Kidney epithelial cell (primary cell): ENCODE data around the gene NR1H2. TPM values are rescaled to one million over a fixed set of nuclear protein-coding genes. Genes with fewer than 3 reads are reported as not detected.
"Not testable (repeated sequence)": the region's sequence is repeated elsewhere in the genome, so short reads cannot be mapped to it uniquely, and the experiment has no call there.

Experiments used
- DNase-seq: peaks from one replicate; pipeline ENCODE4 v3.0.0-alpha.2; 2010; ENCODE audit warnings: low read depth
- H3K27me3 ChIP-seq: 2 replicates; pipeline ENCODE4 v1.6.0; 2011; ENCODE audit warnings: low read length; ENCODE audit not compliant: control insufficient read depth, insufficient read depth
- H3K36me3 ChIP-seq: 2 replicates; pipeline ENCODE4 v1.5.1; 2011; ENCODE audit warnings: low read length; ENCODE audit not compliant: control insufficient read depth, insufficient read depth
- H3K4me3 ChIP-seq: 2 replicates; pipeline ENCODE4 v1.5.1; 2011; ENCODE audit warnings: low read depth, mild to moderate bottlenecking, control low read depth, low read length
- total RNA-seq: library from RNA; depleted of rRNA; stranded (reverse); fragments of >200 nt; gene quantifications from 2 replicates; pipeline ENCODE4 v1.2.3, GENCODE V29; 2015
- TF ChIP-seq, protein P1 (sequence below): IDR thresholded peaks from 2 replicates; pipeline ENCODE4 v1.5.1; 2011; ENCODE audit warnings: mild to moderate bottlenecking, moderate library complexity, low read length, control low read depth, inconsistent platforms; ENCODE audit not compliant: insufficient read depth, poor library complexity, severe bottlenecking

NR1H2 gene
- total RNA-seq, 1 donor from 2014 or later, result 86.5 TPM

DNA sequence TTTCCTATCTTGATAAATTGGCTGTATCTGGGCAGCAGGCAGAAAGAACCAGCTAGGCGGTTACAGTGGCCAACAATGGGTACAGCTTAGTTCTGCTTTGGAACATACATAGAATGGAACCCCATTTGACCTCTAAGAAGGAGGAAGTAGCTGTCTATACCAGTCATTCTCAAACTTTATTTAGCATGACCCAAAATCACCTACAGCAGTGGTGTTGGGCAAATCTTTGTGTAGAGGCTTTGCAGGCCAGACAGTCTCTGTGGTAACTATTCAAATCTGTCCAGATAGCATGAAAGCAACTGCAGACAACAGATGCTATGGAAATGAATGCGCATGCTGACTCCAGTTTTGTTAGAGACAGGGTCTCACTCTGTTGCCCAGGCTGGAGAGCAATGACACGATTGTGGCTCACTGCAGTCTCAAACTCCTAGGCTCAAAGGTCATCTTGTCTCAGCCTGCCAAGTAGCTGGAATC, 35.1 kb upstream of the NR1H2 start:
- TF ChIP-seq, protein P1, sequence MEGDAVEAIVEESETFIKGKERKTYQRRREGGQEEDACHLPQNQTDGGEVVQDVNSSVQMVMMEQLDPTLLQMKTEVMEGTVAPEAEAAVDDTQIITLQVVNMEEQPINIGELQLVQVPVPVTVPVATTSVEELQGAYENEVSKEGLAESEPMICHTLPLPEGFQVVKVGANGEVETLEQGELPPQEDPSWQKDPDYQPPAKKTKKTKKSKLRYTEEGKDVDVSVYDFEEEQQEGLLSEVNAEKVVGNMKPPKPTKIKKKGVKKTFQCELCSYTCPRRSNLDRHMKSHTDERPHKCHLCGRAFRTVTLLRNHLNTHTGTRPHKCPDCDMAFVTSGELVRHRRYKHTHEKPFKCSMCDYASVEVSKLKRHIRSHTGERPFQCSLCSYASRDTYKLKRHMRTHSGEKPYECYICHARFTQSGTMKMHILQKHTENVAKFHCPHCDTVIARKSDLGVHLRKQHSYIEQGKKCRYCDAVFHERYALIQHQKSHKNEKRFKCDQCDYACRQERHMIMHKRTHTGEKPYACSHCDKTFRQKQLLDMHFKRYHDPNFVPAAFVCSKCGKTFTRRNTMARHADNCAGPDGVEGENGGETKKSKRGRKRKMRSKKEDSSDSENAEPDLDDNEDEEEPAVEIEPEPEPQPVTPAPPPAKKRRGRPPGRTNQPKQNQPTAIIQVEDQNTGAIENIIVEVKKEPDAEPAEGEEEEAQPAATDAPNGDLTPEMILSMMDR, result no peak
- H3K36me3 ChIP-seq, result no peaks in the 10 kb centered on the region
- H3K4me3 ChIP-seq, result no peak overlapping the region
- no peak for DNase-seq
- H3K27me3 ChIP-seq, result no peaks in the 10 kb centered on the region

DNA sequence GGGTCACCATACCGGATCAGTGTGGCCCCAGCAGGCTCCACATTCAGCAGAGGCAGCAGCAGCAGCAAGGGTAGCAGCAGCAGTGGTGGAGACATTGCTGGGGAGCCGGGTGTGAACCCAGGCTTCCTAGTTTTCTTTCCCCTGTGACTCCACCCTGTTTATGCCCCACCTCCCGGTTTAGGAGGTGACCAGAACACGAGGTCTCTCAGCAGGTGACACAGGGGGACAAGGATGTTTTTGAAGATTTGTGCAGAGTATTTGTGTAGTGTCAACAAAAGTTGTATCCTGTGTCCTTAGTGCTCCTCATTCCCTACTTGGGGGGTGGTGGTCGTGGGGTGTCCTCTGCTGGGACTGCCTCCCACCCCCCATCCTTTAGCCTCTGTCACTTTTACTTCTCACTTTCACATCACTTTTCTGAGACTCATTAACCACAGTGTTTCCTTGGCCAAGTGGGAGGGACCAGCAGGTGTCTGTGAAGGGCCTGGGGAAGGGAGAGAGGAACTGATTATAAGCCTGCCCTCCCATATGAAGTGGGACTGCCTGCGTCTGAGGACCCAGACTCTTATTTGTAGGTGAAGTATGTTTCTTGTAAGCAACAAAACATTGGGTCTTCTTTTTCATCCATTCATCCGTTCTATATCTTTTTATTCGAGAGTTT, 31.5 kb upstream of the NR1H2 start:
- Histone ChIP-seq H3K36me3 (no peaks in the 10 kb centered on the region), H3K27me3 (no peaks in the 10 kb centered on the region), H3K4me3 (no peak overlapping the region)
- DNase-seq, result no peak
- TF ChIP-seq, protein P1, result no peak

DNA sequence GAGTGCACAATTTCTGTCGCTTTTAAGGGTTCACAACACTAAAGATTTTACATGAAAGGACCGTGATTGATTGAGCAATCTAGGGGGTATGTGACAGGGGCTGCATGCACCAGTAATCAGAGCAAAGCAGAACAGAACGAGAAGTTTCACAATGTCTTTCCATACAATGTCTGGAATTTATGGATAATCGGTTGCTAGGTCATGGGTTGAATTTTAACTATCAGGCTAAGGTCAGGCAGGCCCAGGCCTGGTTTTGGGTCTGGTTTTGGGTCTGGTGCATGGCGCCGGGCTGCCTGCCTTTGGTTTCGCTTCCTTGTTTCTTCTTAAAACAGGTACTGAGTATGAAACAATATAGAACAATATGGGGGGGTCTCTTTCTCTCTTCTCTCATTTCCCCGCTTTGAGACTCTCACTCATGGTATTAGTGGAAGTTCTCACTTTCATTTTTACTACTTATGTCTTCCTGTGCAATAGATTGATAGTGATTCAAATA, 29.1 kb upstream of the NR1H2 start:
- H3K4me3 ChIP-seq, DNase-seq, H3K27me3 ChIP-seq, H3K36me3 ChIP-seq: not testable (repeated sequence)

DNA sequence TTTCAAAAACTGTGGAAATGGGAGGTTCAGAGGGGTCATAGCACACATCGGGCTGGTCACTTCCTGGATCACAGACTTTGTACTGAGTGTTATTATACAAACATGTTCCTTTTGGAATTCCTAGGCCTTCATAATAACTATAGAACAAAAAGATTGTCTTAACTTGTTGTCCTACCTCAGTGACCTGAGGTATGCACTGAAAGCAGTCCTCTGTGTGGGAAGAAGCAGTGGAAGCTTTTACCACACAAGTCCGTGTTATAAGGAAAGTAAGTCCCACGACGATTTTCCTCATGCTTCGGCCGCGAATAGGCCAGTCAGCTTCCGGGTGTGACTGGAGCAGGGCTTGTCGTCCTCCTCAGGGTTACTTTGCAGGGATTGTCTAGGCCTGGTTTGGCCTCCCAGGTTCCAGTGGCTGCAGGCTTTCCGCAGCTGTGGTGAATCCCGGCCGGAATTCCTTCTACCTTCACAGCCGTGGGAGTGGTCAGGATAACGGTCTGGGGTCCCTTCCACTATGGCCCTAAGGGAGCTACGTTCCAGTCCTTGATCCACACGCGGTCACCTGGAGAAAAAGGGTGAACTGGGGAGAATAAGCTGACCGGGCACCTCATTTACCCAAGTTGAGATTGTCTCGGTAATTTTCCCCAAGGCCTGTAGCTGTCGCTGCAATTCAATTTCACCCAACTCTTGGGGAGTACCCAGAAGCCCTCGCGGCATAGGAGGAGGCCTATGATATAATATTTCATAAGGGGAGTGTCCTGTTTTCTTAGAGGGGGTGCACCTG, 26.8 kb upstream of the NR1H2 start:
- DNase-seq, result no peak
- TF ChIP-seq, protein P1, result no peak
- Histone ChIP-seq H3K36me3 (no peaks in the 10 kb centered on the region), H3K27me3 (no peaks in the 10 kb centered on the region), H3K4me3 (no peak overlapping the region)

DNA sequence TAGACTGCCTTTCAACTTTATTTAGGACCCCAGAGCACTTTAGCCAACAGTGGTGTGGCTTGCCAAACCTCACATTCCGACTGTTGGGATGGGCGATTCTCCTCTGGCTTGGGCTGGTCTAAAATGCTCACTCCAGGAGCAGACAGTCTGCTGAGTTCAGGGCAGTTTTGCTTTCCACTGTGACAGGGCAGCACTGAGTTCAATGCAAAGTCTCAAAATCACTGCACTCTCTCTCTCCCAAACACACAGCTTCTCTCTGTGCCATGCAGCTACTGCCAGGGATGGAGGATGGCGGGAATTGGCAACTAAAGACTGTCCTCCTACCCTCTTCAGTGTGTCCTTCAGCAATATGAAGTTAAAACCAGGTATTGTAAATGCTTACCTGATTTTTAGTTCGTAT, 24.0 kb upstream of the NR1H2 start:
- Histone ChIP-seq H3K36me3 (no peaks in the 10 kb centered on the region), H3K4me3 (no peak overlapping the region), H3K27me3 (no peaks in the 10 kb centered on the region)
- TF ChIP-seq, protein P1, result no peak
- DNase-seq, result no peak

DNA sequence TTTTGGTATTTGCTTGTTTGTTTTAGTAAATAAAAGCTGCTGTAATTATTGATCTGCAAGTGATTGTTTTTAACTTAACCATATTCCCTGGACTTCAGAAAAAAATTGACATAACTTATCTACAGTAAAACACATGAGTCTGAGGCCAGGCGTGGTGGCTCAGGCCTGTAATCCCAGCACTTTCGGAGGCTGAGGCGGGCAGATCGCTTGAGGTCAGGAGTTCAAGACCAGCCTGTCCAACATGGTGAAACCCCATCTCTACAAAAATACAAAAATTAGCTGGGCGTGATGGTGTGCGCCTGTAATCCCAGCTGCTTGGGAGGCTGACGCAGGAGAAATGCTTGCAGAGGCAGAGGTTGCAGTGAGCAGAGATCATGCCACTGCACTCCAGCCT, 22.8 kb upstream of the NR1H2 start:
- H3K4me3 ChIP-seq, H3K27me3 ChIP-seq, H3K36me3 ChIP-seq, DNase-seq: not testable (repeated sequence)

DNA sequence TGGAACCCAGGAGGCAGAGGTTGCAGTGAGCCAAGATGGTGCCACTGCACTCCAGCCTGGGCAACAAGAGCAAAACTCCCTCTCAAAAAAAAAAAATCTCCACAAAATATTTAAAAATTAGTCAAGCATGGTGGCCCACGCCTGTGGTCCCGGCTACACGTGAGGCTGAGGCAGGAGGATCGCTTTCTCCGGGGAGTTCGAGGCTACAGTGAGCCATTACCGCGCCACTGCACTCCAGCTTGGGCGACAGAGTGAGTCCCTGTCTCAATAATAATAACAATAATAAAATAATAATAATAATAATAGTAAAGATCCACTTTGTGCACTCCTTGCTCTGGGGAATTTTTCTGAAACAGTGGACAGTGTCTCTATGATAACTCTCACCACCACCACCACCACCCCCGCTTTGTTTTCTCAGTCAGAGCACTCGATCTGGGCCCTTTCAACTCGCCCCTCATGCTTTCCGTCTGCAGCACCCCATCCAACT, 19.5 kb upstream of the NR1H2 start:
- TF ChIP-seq, protein P1, result no peak
- no peak for DNase-seq
- H3K27me3 ChIP-seq, result no peaks in the 10 kb centered on the region
- no peak overlapping the region for H3K4me3 ChIP-seq
- no peaks in the 10 kb centered on the region for H3K36me3 ChIP-seq
